Upper lobe of right lung (tissue), 1 donor: ENCODE data around the gene TMEM123. TPM values are rescaled to one million over a fixed set of nuclear protein-coding genes. Genes with fewer than 3 reads are reported as not detected.

Source experiments
- ATAC-seq: fragments of 200-7000 bp; cut with Tn5 transposase; one replicate; pipeline ENCODE4 v1.9.1; 2020; ENCODE audit warnings: mild to moderate bottlenecking, moderate library complexity
- DNase-seq: peaks from one replicate; pipeline ENCODE4 v3.0.0-alpha.2; 2020
- H3K27ac ChIP-seq: fragments of 200-600 bp; one replicate; pipeline ENCODE4 v1.8.0; 2022
- H3K27me3 ChIP-seq: fragments of 200-600 bp; one replicate; pipeline ENCODE4 v1.8.0; 2022; ENCODE audit warnings: mild to moderate bottlenecking
- H3K36me3 ChIP-seq: fragments of 200-600 bp; one replicate; pipeline ENCODE4 v1.8.0; 2022
- H3K4me1 ChIP-seq: fragments of 200-600 bp; one replicate; pipeline ENCODE4 v1.8.0; 2022
- H3K4me3 ChIP-seq: fragments of 200-600 bp; one replicate; pipeline ENCODE4 v1.8.0; 2022; ENCODE audit warnings: mild to moderate bottlenecking
- H3K9me3 ChIP-seq: fragments of 200-600 bp; one replicate; pipeline ENCODE4 v1.8.0; 2022
- intact Hi-C: fragments of 100-400 bp; cut with DNase I; formaldehyde crosslinking; loops from one replicate; pipeline ENCODE4 v1.11.0; 2022
- total RNA-seq: library from RNA; stranded (reverse); fragmentation: NEBNext Ultra II Directional; extraction: Animal tissue kit (Norgen Biotek cat#: 25700); gene quantifications from one replicate; pipeline ENCODE4 v1.2.1, GENCODE V29; 2021
- TF ChIP-seq, protein P1 (sequence below): fragments of 200-600 bp; IDR thresholded peaks from one replicate; pipeline ENCODE4 v1.8.0; 2022; ENCODE audit warnings: antibody characterized with exemption
- donor health status: DM: no; HTN: yes; CAD: no; lungs with severe emphysema.

TMEM123 gene
- total RNA-seq, 1 donor from 2014 or later = 203 TPM

GRCh38 chr11:102368472-102368871 lies 84.1 kb downstream of the TMEM123 start:
- Histone ChIP-seq H3K9me3 (no peaks in the 10 kb centered on the region), H3K4me3 (no peak overlapping the region), H3K36me3 (peaks cover 56% of the 10 kb centered on the region), H3K4me1 (peaks cover 4% of the 10 kb centered on the region), H3K27ac (no peak overlapping the region), H3K27me3 (no peaks in the 10 kb centered on the region)
- ATAC-seq (no peak), DNase-seq (no peak)
- intact Hi-C loops = no loop called here
- TF ChIP-seq, protein P1, sequence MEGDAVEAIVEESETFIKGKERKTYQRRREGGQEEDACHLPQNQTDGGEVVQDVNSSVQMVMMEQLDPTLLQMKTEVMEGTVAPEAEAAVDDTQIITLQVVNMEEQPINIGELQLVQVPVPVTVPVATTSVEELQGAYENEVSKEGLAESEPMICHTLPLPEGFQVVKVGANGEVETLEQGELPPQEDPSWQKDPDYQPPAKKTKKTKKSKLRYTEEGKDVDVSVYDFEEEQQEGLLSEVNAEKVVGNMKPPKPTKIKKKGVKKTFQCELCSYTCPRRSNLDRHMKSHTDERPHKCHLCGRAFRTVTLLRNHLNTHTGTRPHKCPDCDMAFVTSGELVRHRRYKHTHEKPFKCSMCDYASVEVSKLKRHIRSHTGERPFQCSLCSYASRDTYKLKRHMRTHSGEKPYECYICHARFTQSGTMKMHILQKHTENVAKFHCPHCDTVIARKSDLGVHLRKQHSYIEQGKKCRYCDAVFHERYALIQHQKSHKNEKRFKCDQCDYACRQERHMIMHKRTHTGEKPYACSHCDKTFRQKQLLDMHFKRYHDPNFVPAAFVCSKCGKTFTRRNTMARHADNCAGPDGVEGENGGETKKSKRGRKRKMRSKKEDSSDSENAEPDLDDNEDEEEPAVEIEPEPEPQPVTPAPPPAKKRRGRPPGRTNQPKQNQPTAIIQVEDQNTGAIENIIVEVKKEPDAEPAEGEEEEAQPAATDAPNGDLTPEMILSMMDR = no peak

GRCh38 chr11:102367364-102367763 lies 85.2 kb downstream of the TMEM123 start:
- TF ChIP-seq, protein P1 = no peak
- peaks cover 4% of the 10 kb centered on the region for H3K4me1 ChIP-seq
- H3K4me3 ChIP-seq = no peak overlapping the region
- intact Hi-C loops = no loop called here
- H3K27me3 ChIP-seq = no peaks in the 10 kb centered on the region
- peaks cover 67% of the 10 kb centered on the region for H3K36me3 ChIP-seq
- ATAC-seq = no peak
- H3K9me3 ChIP-seq = no peaks in the 10 kb centered on the region
- DNase-seq = no peak
- no peak overlapping the region for H3K27ac ChIP-seq

- peaks cover 4% of the 10 kb centered on the region for H3K4me1 ChIP-seq
- H3K9me3 ChIP-seq = no peaks in the 10 kb centered on the region
- H3K36me3 ChIP-seq = peaks cover 89% of the 10 kb centered on the region
- no peaks in the 10 kb centered on the region for H3K27me3 ChIP-seq
- no peak for DNase-seq
- ATAC-seq = no peak
- intact Hi-C loops = no loop called here
- H3K27ac ChIP-seq = no peak overlapping the region
- H3K4me3 ChIP-seq = no peak overlapping the region
- TF ChIP-seq, protein P1 = no peak
Observed at GRCh38 chr11:102364991-102365390, 87.6 kb downstream of the TMEM123 start.

DNA sequence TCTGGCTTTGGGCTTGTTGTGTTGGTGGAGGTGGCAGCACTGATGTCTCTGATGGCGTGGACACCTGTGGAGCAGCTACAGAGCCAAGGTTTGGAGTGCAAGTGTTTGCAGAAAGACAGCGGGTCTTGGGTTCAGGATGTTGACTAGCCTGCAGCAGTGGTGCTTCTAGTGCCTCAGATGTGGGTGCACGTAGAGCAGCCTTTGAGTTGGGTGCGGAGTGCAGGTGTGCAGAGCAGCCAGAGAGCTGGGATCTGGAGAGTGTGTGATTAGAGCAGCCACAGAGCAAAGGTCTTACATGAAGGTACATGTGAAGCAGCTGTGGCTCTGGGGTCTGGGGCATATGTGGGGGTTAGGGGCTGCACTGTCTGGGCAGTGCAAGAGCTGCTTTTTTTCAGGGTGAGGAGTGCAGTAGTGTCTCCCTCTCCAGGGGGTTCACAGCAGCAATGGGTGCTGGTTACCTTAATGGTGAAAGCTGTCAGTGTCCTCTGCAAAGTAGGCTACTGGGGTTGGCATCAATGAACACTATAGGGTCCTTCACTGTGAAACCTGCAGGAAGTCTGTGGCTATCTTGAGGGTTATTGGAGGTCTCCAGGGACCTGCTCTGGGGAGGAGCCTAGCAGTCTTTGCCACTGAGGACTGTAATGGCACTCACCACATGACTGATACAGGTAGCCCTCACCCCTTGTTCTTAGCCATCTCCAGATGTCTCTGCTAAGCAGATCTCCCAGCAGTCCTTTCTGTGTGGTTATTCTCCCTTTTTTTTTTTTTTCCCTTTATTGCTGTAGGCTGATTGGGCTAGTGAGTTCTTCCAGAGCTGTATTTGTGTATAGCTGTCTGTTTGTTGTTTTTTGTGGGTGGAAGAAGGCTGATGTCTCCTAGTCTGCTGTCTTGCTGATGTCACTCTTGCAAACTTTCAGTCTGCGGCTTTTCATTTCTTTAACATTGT lies 91.2 kb downstream of the TMEM123 start:
- Histone ChIP-seq H3K27ac (no peak overlapping the region), H3K4me3 (no peak overlapping the region), H3K36me3 (peaks cover 70% of the 10 kb centered on the region), H3K27me3 (no peaks in the 10 kb centered on the region), H3K4me1 (no peaks in the 10 kb centered on the region), H3K9me3 (no peaks in the 10 kb centered on the region)
- ATAC-seq (peak; percentile 20), DNase-seq (no peak)
- intact Hi-C loops = no loop called here
- TF ChIP-seq, protein P1 = no peak

GRCh38 chr11:102360681-102361080 lies 91.9 kb downstream of the TMEM123 start:
- TF ChIP-seq, protein P1 = no peak
- Histone ChIP-seq H3K4me3 (no peak overlapping the region), H3K4me1 (no peaks in the 10 kb centered on the region), H3K27ac (no peak overlapping the region), H3K36me3 (peaks cover 63% of the 10 kb centered on the region), H3K27me3 (no peaks in the 10 kb centered on the region), H3K9me3 (no peaks in the 10 kb centered on the region)
- intact Hi-C loops = no loop called here
- ATAC-seq (no peak), DNase-seq (no peak)
